Gastrocnemius medialis (tissue), 4 donors: Measurements from ENCODE around the gene GIT2. TPM values are rescaled to one million over a fixed set of nuclear protein-coding genes. Genes with fewer than 3 reads are reported as not detected.

ENCODE experiments used
- ATAC-seq, 2 donors: fragments of 150-250 bp; one replicate each; pipeline ENCODE4 v1.9.1; 2016
- DNase-seq, 2 donors: peaks; one replicate each; pipeline ENCODE4 v3.0.0-alpha.2; 2019
- H3K27ac ChIP-seq, 4 donors: fragments of 200-600 bp; sonication (generic); 1 replicate in 1 of 4; 2 replicates in 3 of 4; pipeline ENCODE4 v1.5.1; 2016 to 2018; ENCODE audit warnings: mild to moderate bottlenecking in 2 of 4, moderate library complexity in 1 of 4
- H3K27me3 ChIP-seq, 3 donors: fragments of 200-600 bp; sonication (generic) in 2 of 3; 1 replicate in 1 of 3; 2 replicates in 2 of 3; pipeline versions ENCODE4 v1.5.1 to v1.6.0; 2016 to 2019; ENCODE audit warnings: mild to moderate bottlenecking in 1 of 3, moderate library complexity in 1 of 3
- H3K36me3 ChIP-seq, 2 donors: fragments of 200-600 bp; sonication (generic) in 1 of 2; one replicate each; pipeline ENCODE4 v1.5.1; 2017 to 2018
- H3K4me1 ChIP-seq, 2 donors: fragments of 200-600 bp; sonication (generic) in 1 of 2; one replicate each; pipeline ENCODE4 v1.5.1; 2016 to 2017; ENCODE audit warnings: mild to moderate bottlenecking in 2 of 2
- H3K4me3 ChIP-seq, 4 donors: fragments of 200-600 bp; sonication (generic) in 3 of 4; 1 replicate in 1 of 4; 2 replicates in 3 of 4; pipeline ENCODE4 v1.5.1; 2016 to 2019; ENCODE audit warnings: mild to moderate bottlenecking in 2 of 4
- H3K9me3 ChIP-seq, 3 donors: fragments of 200-600 bp; sonication (generic) in 2 of 3; 1 replicate in 1 of 3; 2 replicates in 2 of 3; pipeline ENCODE4 v1.5.1; 2016 to 2019
- CTCF ChIP-seq, 5 experiments: fragments of 450-650 bp in 3 of 5; fragments of 200-600 bp in 2 of 5; sonication (generic) in 2 of 5; IDR thresholded peaks in 4 of 5; conservative IDR thresholded peaks in 1 of 5; 1 replicate in 4 of 5; 2 replicates in 1 of 5; pipeline ENCODE4 v1.5.1; 2016 to 2019; ENCODE audit warnings: antibody characterized with exemption in 5 of 5, mild to moderate bottlenecking in 3 of 5, moderate library complexity in 3 of 5
- POLR2A ChIP-seq, 2 donors: fragments of 450-650 bp; IDR thresholded peaks; one replicate each; pipeline ENCODE4 v1.6.1; 2017; ENCODE audit warnings: antibody characterized with exemption in 2 of 2, mild to moderate bottlenecking in 2 of 2, moderate library complexity in 2 of 2
- in situ Hi-C, 4 donors: fragments of 200-750 bp; cut with MboI; loops; one replicate each; pipeline versions ENCODE4 v1.15.0 to v1.8.0; 2017; ENCODE audit warnings: low sequenced_read_pairs in 4 of 4
- intact Hi-C: fragments of 100-400 bp; cut with DNase I; formaldehyde crosslinking; loops from one replicate; pipeline ENCODE4 v1.15.1; 2023; ENCODE audit warnings: low total_unique reads
- total RNA-seq, 4 donors: library from RNA; depleted of rRNA; stranded (reverse); fragments of >200 nt; gene quantifications; one replicate each; pipeline versions ENCODE4 v1.1.0 to v1.2.3, GENCODE V29; 2016

Gene GIT2
- total RNA-seq, 4 donors from 2014 or later, result 23.4 to 32.1 (median 23.6) TPM

GRCh38 chr12:109926016-109926415 is 70.2 kb downstream of the GIT2 start:
- no peak for ATAC-seq
- TF ChIP-seq POLR2A (IDR thresholded peaks at IDR 0.05), result no peak
- no peak for TF ChIP-seq CTCF (IDR thresholded peaks at IDR 0.05 in 4 of 5, conservative IDR thresholded peaks at IDR 0.05 in 1 of 5)
- Histone ChIP-seq H3K27me3 (no peaks in the 10 kb centered on the region), H3K4me1 (peaks cover 8 to 10% of the 10 kb centered on the region in 2 donors), H3K36me3 (peaks cover 0 to 21% of the 10 kb centered on the region in 2 donors), H3K27ac (no peak overlapping the region), H3K9me3 (no peaks in the 10 kb centered on the region), H3K4me3 (no peak overlapping the region)
- in situ Hi-C loops (no loop called here), intact Hi-C loops (no loop called here)
- no peak for DNase-seq

- DNase-seq (no peak), ATAC-seq (no peak)
- Histone ChIP-seq H3K9me3 (no peaks in the 10 kb centered on the region), H3K27ac (no peak overlapping the region), H3K27me3 (no peaks in the 10 kb centered on the region), H3K4me3 (no peak overlapping the region), H3K4me1 (peaks cover 8 to 10% of the 10 kb centered on the region in 2 donors), H3K36me3 (peaks cover 0 to 19% of the 10 kb centered on the region in 2 donors)
- in situ Hi-C loops, result no loop called here
- intact Hi-C loops, result no loop called here
- no peak for TF ChIP-seq CTCF (IDR thresholded peaks at IDR 0.05 in 4 of 5, conservative IDR thresholded peaks at IDR 0.05 in 1 of 5)
Observed at GRCh38 chr12:109925185-109925840, 70.9 kb downstream of the GIT2 start.

GRCh38 chr12:109923481-109924245 is 72.5 kb downstream of the GIT2 start:
- no peak for TF ChIP-seq POLR2A (IDR thresholded peaks at IDR 0.05)
- TF ChIP-seq CTCF (IDR thresholded peaks at IDR 0.05 in 4 of 5, conservative IDR thresholded peaks at IDR 0.05 in 1 of 5), result no peak
- ATAC-seq (no peak), DNase-seq (no peak)
- Histone ChIP-seq H3K9me3 (no peaks in the 10 kb centered on the region), H3K4me3 (no peak overlapping the region), H3K36me3 (peaks cover 0 to 22% of the 10 kb centered on the region in 2 donors), H3K4me1 (peaks cover 8 to 10% of the 10 kb centered on the region in 2 donors), H3K27ac (no peak overlapping the region), H3K27me3 (no peaks in the 10 kb centered on the region)
- intact Hi-C loops (no loop called here), in situ Hi-C loops (no loop called here)

DNA sequence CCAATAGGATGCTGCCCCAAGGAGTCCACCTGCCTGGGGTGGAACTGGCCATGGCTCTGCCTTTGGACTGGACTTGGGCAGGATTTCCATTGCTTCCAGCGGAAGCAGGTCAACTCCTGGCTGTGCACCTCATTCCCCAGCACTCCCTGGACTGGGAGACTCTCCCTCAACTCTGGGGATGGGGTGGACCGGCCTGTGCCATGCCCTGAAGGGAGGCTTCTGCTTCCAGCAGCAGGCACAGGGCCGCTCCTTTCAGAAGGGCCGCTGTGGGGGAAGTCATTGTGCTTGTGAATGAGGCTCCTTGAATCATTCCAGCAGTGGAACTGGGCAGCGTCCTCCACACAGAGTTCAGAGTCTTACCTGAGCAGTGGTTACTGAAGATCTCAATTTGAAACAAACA is 73.1 kb downstream of the GIT2 start:
- H3K4me3 ChIP-seq, result no peak overlapping the region
- no peaks in the 10 kb centered on the region for H3K9me3 ChIP-seq
- peaks cover 0 to 26% of the 10 kb centered on the region in 2 donors for H3K36me3 ChIP-seq
- intact Hi-C loops, result no loop called here
- no peak overlapping the region for H3K27ac ChIP-seq
- H3K4me1 ChIP-seq, result peaks cover 6% of the 10 kb centered on the region in 2 donors
- TF ChIP-seq CTCF (IDR thresholded peaks at IDR 0.05 in 4 of 5, conservative IDR thresholded peaks at IDR 0.05 in 1 of 5), result no peak
- no peak for TF ChIP-seq POLR2A (IDR thresholded peaks at IDR 0.05)
- ATAC-seq (no peak), DNase-seq (no peak)
- in situ Hi-C loops, result no loop called here
- no peaks in the 10 kb centered on the region for H3K27me3 ChIP-seq
